Stimulated activated CD4-positive, alpha-beta T cell treated with anti-CD3 and anti-CD28 coated beads, TNF-alpha, amount 100 ng/mL, for 24 hours (primary cell): ENCODE measurements around the gene KRTAP13-2.

Experiments used
- DNase-seq, 3 experiments: peaks; one replicate each; pipeline ENCODE4 v3.0.0-alpha.2; 2020; ENCODE audit warnings: low read depth in 3 of 3

KRTAP13-2 gene

GRCh38 chr21:30326390-30326789 is 45.7 kb downstream of the KRTAP13-2 start:
- no peak for DNase-seq
